A673 (cell line): ENCODE measurements around the gene SMAD5. TPM values are rescaled to one million over a fixed set of nuclear protein-coding genes. Genes with fewer than 3 reads are reported as not detected.

ENCODE experiments used
- BruUV-seq: library from RNA; stranded (reverse); fragments of 400-500 nt; replicated peaks from 2 replicates; lab custom pipeline; 2021; lab: Mats Ljungman, UMichigan
- CTCF ChIA-PET: fragments of 300-600 bp; sonication (Branson Sonifier 250); formaldehyde crosslinking; loops from one replicate; lab custom pipeline; 2022; ENCODE audit warnings: antibody characterized with exemption; lab: Charles Lee
- POLR2A ChIA-PET: fragments of 300-600 bp; sonication (Branson Sonifier 250); formaldehyde crosslinking; loops from one replicate; lab custom pipeline; 2022; ENCODE audit warnings: antibody characterized with exemption; ENCODE audit not compliant: low non-redundant PET; lab: Charles Lee
- DNase-seq: peaks from one replicate; pipeline ENCODE4 v3.0.0-alpha.2; 2015; ENCODE audit warnings: low spot score
- H3K27ac ChIP-seq: fragments of 200-600 bp; sonication (generic); 2 replicates; pipeline ENCODE4 v1.5.1; 2016; ENCODE audit warnings: mixed run types, low read depth, mild to moderate bottlenecking, mixed read lengths, antibody characterized with exemption, low read length; ENCODE audit not compliant: poor library complexity, severe bottlenecking
- H3K27me3 ChIP-seq: fragments of 200-600 bp; sonication (generic); replicated peaks from 2 replicates; pipeline ENCODE4 v1.6.1; 2017; ENCODE audit warnings: mixed run types, low read depth, mild to moderate bottlenecking, mixed read lengths, antibody characterized with exemption, low read length; ENCODE audit not compliant: insufficient read depth, poor library complexity
- H3K36me3 ChIP-seq: fragments of 200-600 bp; sonication (generic); 2 replicates; pipeline ENCODE4 v1.6.1; 2016; ENCODE audit warnings: mixed run types, mild to moderate bottlenecking, mixed read lengths, antibody characterized with exemption, low read length; ENCODE audit not compliant: insufficient read depth, poor library complexity, severe bottlenecking
- H3K4me1 ChIP-seq: fragments of 200-600 bp; sonication (generic); 2 replicates; pipeline ENCODE4 v1.6.1; 2017; ENCODE audit warnings: mixed run types, mild to moderate bottlenecking, mixed read lengths, antibody characterized with exemption, low read length; ENCODE audit not compliant: insufficient read depth, poor library complexity, severe bottlenecking
- H3K4me3 ChIP-seq: fragments of 200-600 bp; sonication (generic); 2 replicates; pipeline ENCODE4 v1.5.1; 2016; ENCODE audit warnings: low read depth, mixed run types, mild to moderate bottlenecking, mixed read lengths, low read length; ENCODE audit not compliant: poor library complexity, severe bottlenecking
- H3K9me3 ChIP-seq: fragments of 200-600 bp; sonication (generic); 2 replicates; pipeline ENCODE4 v1.6.1; 2016; ENCODE audit warnings: mixed run types, low read depth, mild to moderate bottlenecking, mixed read lengths, antibody characterized with exemption, low read length; ENCODE audit not compliant: poor library complexity, severe bottlenecking
- EZH2 ChIP-seq: fragments of 200-600 bp; sonication (generic); IDR thresholded peaks from 2 replicates; pipeline ENCODE4 v1.6.1; 2017; ENCODE audit warnings: borderline replicate concordance, low read depth, mild to moderate bottlenecking, mixed read lengths, antibody characterized with exemption, low read length; ENCODE audit not compliant: poor library complexity, severe bottlenecking
- intact Hi-C: fragments of 100-400 bp; cut with micrococcal nuclease; formaldehyde crosslinking; loops from one replicate; pipeline ENCODE4 v1.10.0; 2022; ENCODE audit not compliant: unreplicated experiment
- total RNA-seq: library from RNA; stranded (reverse); gene quantifications from 2 replicates; pipeline ENCODE4 v1.2.3, GENCODE V29; 2021
- TF ChIP-seq, protein P1 (sequence below): fragments of 300-800, 200-600 bp; sonication (generic); conservative IDR thresholded peaks from 2 replicates; pipeline ENCODE4 v1.5.1; 2017; ENCODE audit warnings: low read depth, mild to moderate bottlenecking, antibody characterized with exemption, low read length, moderate library complexity, mixed read lengths

SMAD5 gene
- total RNA-seq, 1 experiment from 2014 or later, result 72.0 TPM

- no peaks in the 10 kb centered on the region for H3K9me3 ChIP-seq
- BruUV-seq, result no TSS peak
- TF ChIP-seq, protein P1, sequence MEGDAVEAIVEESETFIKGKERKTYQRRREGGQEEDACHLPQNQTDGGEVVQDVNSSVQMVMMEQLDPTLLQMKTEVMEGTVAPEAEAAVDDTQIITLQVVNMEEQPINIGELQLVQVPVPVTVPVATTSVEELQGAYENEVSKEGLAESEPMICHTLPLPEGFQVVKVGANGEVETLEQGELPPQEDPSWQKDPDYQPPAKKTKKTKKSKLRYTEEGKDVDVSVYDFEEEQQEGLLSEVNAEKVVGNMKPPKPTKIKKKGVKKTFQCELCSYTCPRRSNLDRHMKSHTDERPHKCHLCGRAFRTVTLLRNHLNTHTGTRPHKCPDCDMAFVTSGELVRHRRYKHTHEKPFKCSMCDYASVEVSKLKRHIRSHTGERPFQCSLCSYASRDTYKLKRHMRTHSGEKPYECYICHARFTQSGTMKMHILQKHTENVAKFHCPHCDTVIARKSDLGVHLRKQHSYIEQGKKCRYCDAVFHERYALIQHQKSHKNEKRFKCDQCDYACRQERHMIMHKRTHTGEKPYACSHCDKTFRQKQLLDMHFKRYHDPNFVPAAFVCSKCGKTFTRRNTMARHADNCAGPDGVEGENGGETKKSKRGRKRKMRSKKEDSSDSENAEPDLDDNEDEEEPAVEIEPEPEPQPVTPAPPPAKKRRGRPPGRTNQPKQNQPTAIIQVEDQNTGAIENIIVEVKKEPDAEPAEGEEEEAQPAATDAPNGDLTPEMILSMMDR, result no peak
- no peak for TF ChIP-seq EZH2
- H3K36me3 ChIP-seq, result no peaks in the 10 kb centered on the region
- DNase-seq, result no peak
- no peaks in the 10 kb centered on the region for H3K4me1 ChIP-seq
- intact Hi-C loops, result no loop called here
- H3K4me3 ChIP-seq, result no peak overlapping the region
- ChIA-PET POLR2A (no interaction called here), CTCF (no interaction called here)
- peaks cover 4% of the 10 kb centered on the region for H3K27me3 ChIP-seq
- no peak overlapping the region for H3K27ac ChIP-seq
Measured at GRCh38 chr5:136114414-136115125, 18.1 kb upstream of the SMAD5 start.

DNA sequence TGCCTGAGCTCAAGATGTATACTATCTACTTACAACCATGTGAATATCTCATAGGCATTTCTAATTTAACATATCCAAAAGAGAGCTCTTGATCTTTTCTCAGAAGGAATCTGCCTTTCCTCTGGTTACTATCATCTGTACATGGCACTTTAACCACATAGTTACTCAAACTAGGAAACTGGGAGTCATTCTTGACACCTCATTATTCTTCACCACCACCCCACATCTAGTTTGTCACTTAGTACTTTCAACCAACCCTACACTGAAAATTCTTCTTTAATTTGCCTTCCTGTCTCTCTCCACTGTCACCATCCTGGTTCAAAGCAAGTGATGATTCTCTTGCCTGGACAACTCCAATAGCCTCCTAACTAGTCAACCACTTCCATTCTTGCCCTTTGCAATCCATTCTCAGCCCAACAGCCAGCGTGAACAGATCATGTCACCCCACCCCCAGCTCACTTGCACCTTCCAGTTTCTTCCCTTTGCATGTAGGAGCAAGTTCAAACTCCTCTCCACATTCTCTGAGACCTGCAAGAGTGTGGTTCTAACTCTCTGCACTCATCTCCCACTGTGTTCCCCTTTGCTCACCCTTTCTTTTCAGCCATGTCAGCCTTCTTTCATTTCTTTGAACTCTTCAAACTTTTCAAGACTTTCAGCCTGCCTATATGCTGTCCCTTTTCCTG, 17.3 kb upstream of the SMAD5 start:
- DNase-seq, result no peak
- ChIA-PET POLR2A (no interaction called here), CTCF (no interaction called here)
- Histone ChIP-seq H3K4me1 (no peaks in the 10 kb centered on the region), H3K36me3 (no peaks in the 10 kb centered on the region), H3K4me3 (no peak overlapping the region), H3K9me3 (no peaks in the 10 kb centered on the region), H3K27me3 (peaks cover 4% of the 10 kb centered on the region), H3K27ac (no peak overlapping the region)
- intact Hi-C loops, result no loop called here
- no TSS peak for BruUV-seq
- TF ChIP-seq EZH2, result no peak
- TF ChIP-seq, protein P1, result no peak

GRCh38 chr5:136120529-136120928, 12.1 kb upstream of the SMAD5 start:
- no peaks in the 10 kb centered on the region for H3K36me3 ChIP-seq
- no peaks in the 10 kb centered on the region for H3K4me1 ChIP-seq
- DNase-seq, result no peak
- H3K9me3 ChIP-seq, result no peaks in the 10 kb centered on the region
- TF ChIP-seq EZH2, result no peak
- TF ChIP-seq, protein P1, result no peak
- H3K4me3 ChIP-seq, result no peak overlapping the region
- intact Hi-C loops, result no loop called here
- ChIA-PET POLR2A (no interaction called here), CTCF (no interaction called here)
- no TSS peak for BruUV-seq
- no peak overlapping the region for H3K27ac ChIP-seq
- peaks cover 19% of the 10 kb centered on the region for H3K27me3 ChIP-seq
